Ascending aorta (tissue), 2 donors: ENCODE measurements around the gene PIBF1. TPM values are rescaled to one million over a fixed set of nuclear protein-coding genes. Genes with fewer than 3 reads are reported as not detected.

Experiments
- DNase-seq, 2 donors: peaks; one replicate each; pipeline ENCODE4 v3.0.0-alpha.2; 2019; ENCODE audit warnings: low spot score in 2 of 2
- H3K27ac ChIP-seq, 2 donors: fragments of 200-600 bp; sonication (generic); one replicate each; pipeline ENCODE4 v1.5.1; 2016 to 2017; ENCODE audit warnings: mild to moderate bottlenecking in 1 of 2
- H3K27me3 ChIP-seq: fragments of 200-600 bp; sonication (generic); one replicate; pipeline ENCODE4 v1.5.1; 2017
- H3K36me3 ChIP-seq, 2 donors: fragments of 200-600 bp; sonication (generic); one replicate each; pipeline ENCODE4 v1.5.1; 2016
- H3K4me1 ChIP-seq, 2 donors: fragments of 200-600 bp; sonication (generic); one replicate each; pipeline ENCODE4 v1.5.1; 2016 to 2017; ENCODE audit warnings: mild to moderate bottlenecking in 1 of 2
- H3K4me3 ChIP-seq, 2 donors: fragments of 200-600 bp; sonication (generic); one replicate each; pipeline ENCODE4 v1.5.1; 2016 to 2017; ENCODE audit warnings: mild to moderate bottlenecking in 1 of 2
- H3K9me3 ChIP-seq, 2 donors: fragments of 200-600 bp; sonication (generic); one replicate each; pipeline ENCODE4 v1.5.1; 2016
- CTCF ChIP-seq, 3 experiments: fragments of 200-600 bp in 2 of 3; fragments of 450-650 bp in 1 of 3; sonication (generic) in 2 of 3; IDR thresholded peaks; one replicate each; pipeline ENCODE4 v1.5.1; 2016 to 2019; ENCODE audit warnings: antibody characterized with exemption in 3 of 3, mild to moderate bottlenecking in 1 of 3, moderate library complexity in 1 of 3
- intact Hi-C: fragments of 100-400 bp; cut with DNase I; formaldehyde crosslinking; loops from one replicate; pipeline ENCODE4 v1.15.1; 2023
- total RNA-seq: library from RNA; depleted of rRNA; stranded (reverse); fragments of >200 nt; gene quantifications from one replicate; pipeline ENCODE4 v1.1.0, GENCODE V29; 2016

Gene PIBF1
- total RNA-seq, 1 donor from 2014 or later: 17.0 TPM

DNA sequence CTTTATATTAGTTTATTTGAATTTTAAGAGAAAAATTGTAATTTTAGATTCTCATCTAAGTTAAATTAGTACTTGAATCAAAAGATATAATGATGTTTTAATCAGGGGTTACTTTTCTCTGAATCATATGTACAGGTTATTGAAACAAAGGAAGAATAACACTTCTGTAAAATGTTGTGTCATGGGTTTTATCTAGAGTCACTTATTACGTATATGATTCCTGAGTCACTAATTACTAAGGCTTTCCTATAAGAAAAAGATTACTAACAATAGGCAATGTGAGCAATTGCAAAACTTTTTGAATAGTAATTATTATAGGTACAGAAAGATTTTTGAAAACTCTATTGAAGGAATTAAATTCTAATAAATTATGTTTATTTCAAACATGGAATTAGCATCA is 177.7 kb downstream of the PIBF1 start:
- DNase-seq: no peak
- Histone ChIP-seq H3K9me3 (no peaks in the 10 kb centered on the region), H3K4me1 (no peaks in the 10 kb centered on the region), H3K36me3 (peaks cover 0 to 14% of the 10 kb centered on the region in 2 donors), H3K27ac (no peak overlapping the region), H3K27me3 (no peaks in the 10 kb centered on the region), H3K4me3 (no peak overlapping the region)
- intact Hi-C loops: no loop called here
- TF ChIP-seq CTCF (IDR thresholded peaks at IDR 0.05): no peak

DNA sequence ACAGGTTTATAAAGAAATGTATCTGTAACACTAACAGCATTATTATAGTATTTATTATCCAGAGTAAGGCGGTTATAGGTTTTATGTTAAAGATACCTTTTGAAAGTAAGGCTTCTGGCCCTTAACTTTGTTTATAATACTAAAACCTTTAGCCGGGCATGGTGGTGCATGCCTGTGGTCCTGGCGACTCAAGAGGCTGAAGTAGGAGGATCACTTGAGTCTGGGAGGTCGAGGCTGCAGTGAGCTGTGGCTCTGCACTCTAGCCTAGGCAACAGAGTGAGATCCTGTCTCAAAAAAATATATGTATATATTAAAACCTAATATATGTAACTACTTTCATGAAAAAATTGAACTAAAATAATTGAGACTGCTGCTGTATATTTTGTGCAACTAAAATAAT is 178.2 kb downstream of the PIBF1 start:
- Histone ChIP-seq H3K36me3 (peaks cover 0 to 16% of the 10 kb centered on the region in 2 donors), H3K9me3 (no peaks in the 10 kb centered on the region), H3K4me3 (no peak overlapping the region), H3K27ac (no peak overlapping the region), H3K4me1 (no peaks in the 10 kb centered on the region), H3K27me3 (no peaks in the 10 kb centered on the region)
- DNase-seq: no peak
- no peak for TF ChIP-seq CTCF (IDR thresholded peaks at IDR 0.05)
- intact Hi-C loops: no loop called here

DNA sequence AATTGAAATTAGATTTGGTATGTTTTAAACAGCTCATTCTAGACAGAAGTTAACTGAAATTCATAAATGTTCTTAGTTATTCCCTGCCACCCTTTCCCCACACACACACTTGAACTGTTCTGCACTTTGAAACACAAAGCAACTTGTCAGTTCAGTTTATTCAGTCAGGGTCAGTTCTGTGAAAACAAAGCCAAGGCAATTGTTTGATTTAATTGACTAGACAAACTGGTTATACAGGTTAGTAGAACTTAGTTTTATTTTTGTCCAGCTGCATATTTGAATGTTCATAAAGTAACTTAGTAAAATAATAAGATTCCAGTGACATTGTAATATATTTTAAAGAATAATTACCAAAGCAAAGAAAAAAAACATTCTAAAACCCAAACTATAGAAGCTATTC is 178.6 kb downstream of the PIBF1 start:
- no peak for DNase-seq
- no peak for TF ChIP-seq CTCF (IDR thresholded peaks at IDR 0.05)
- Histone ChIP-seq H3K27ac (no peak overlapping the region), H3K27me3 (no peaks in the 10 kb centered on the region), H3K4me1 (no peaks in the 10 kb centered on the region), H3K36me3 (peaks cover 0 to 19% of the 10 kb centered on the region in 2 donors), H3K9me3 (no peaks in the 10 kb centered on the region), H3K4me3 (no peak overlapping the region)
- intact Hi-C loops: no loop called here

DNA sequence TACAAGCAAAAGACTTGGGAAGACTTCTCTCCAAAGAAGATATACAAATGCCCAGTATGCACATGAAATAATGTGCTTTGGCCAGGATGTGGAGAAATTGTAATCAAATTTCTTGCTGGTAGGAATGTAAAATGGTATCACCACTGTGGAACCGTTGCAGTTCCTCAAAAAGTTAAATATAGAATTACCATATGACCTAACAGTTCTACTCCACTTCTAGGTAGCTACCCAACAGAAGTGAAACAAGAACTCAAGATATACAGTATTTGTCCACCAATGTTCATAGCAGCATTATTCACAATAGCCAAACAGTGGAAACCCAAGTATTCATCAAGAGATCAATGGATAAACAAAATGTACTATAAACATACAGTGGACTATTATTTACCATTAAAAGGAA is 181.8 kb downstream of the PIBF1 start:
- Histone ChIP-seq H3K9me3 (no peaks in the 10 kb centered on the region), H3K4me1 (no peaks in the 10 kb centered on the region), H3K27ac (no peak overlapping the region), H3K4me3 (no peak overlapping the region), H3K27me3 (no peaks in the 10 kb centered on the region), H3K36me3 (peaks cover 4 to 10% of the 10 kb centered on the region in 2 donors)
- intact Hi-C loops: no loop called here
- DNase-seq: no peak
- TF ChIP-seq CTCF (IDR thresholded peaks at IDR 0.05): no peak

- intact Hi-C loops: no loop called here
- Histone ChIP-seq H3K27ac (no peak overlapping the region), H3K9me3 (no peaks in the 10 kb centered on the region), H3K4me1 (no peaks in the 10 kb centered on the region), H3K27me3 (no peaks in the 10 kb centered on the region), H3K4me3 (no peak overlapping the region), H3K36me3 (peaks cover 4 to 5% of the 10 kb centered on the region in 2 donors)
- no peak for DNase-seq
- no peak for TF ChIP-seq CTCF (IDR thresholded peaks at IDR 0.05)
These were observed 188.5 kb downstream of the PIBF1 start for GRCh38 chr13:72970301-72970880.

DNA sequence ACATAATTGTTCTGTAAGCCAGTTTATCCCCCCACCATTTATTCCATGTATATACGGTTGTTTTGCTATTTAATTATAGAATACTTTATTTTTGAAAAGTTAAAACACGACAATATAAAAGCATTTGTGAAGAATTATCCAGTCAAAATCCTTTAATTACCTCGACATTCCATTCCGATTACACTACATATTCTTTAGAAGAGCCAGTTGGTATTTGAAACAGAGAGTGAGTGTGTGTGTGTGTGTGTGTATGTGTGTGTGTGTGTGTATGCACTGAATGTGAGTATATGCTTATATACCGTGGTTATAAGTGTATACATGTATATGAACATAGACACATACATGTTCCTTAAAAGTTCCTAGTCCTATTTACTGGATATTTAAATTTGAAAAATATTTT is 189.0 kb downstream of the PIBF1 start:
- no peak for DNase-seq
- H3K27ac ChIP-seq: no peak overlapping the region
- H3K9me3 ChIP-seq: no peaks in the 10 kb centered on the region
- no peaks in the 10 kb centered on the region for H3K27me3 ChIP-seq
- intact Hi-C loops: no loop called here
- peaks cover 4 to 9% of the 10 kb centered on the region in 2 donors for H3K36me3 ChIP-seq
- no peaks in the 10 kb centered on the region for H3K4me1 ChIP-seq
- TF ChIP-seq CTCF (IDR thresholded peaks at IDR 0.05): no peak
- no peak overlapping the region for H3K4me3 ChIP-seq
